Tibial nerve (tissue), 4 donors: Measurements from ENCODE around the gene TCF12. TPM values are rescaled to one million over a fixed set of nuclear protein-coding genes. Genes with fewer than 3 reads are reported as not detected.
"Not testable (repeated sequence)": the region's sequence is repeated elsewhere in the genome, so short reads cannot be mapped to it uniquely, and the experiment has no call there.

Experiments used
- DNase-seq, 2 donors: peaks; one replicate each; pipeline ENCODE4 v3.0.0-alpha.2; 2019; ENCODE audit warnings: low spot score in 2 of 2
- H3K27ac ChIP-seq, 4 donors: fragments of 200-600 bp; sonication (generic) in 3 of 4; one replicate each; pipeline ENCODE4 v1.5.1; 2017 to 2019; ENCODE audit warnings: mild to moderate bottlenecking in 1 of 4
- H3K27me3 ChIP-seq, 2 donors: fragments of 200-600 bp; sonication (generic) in 1 of 2; one replicate each; pipeline versions ENCODE4 v1.5.1 to v1.6.0; 2017 to 2019
- H3K36me3 ChIP-seq, 3 donors: fragments of 200-600 bp; sonication (generic); one replicate each; pipeline ENCODE4 v1.5.1; 2018 to 2019
- H3K4me1 ChIP-seq, 4 donors: fragments of 200-600 bp; sonication (generic) in 3 of 4; one replicate each; pipeline ENCODE4 v1.5.1; 2017 to 2019
- H3K4me3 ChIP-seq, 4 donors: fragments of 200-600 bp; sonication (generic) in 3 of 4; one replicate each; pipeline ENCODE4 v1.5.1; 2017 to 2019; ENCODE audit warnings: mild to moderate bottlenecking in 1 of 4, moderate library complexity in 1 of 4
- H3K9me3 ChIP-seq, 4 donors: fragments of 200-600 bp; sonication (generic) in 3 of 4; one replicate each; pipeline ENCODE4 v1.5.1; 2017 to 2019
- EP300 ChIP-seq, 2 donors: sonication (generic); formaldehyde crosslinking; IDR thresholded peaks; one replicate each; pipeline ENCODE4 v1.6.1; 2017; ENCODE audit warnings: antibody characterized with exemption in 2 of 2, mild to moderate bottlenecking in 1 of 2
- POLR2A ChIP-seq, 2 donors: fragments of 450-650 bp; IDR thresholded peaks; one replicate each; pipeline ENCODE4 v1.6.1; 2017; ENCODE audit warnings: antibody characterized with exemption in 2 of 2, mild to moderate bottlenecking in 2 of 2, moderate library complexity in 2 of 2
- WGBS, 2 donors: methylation state at CpG; one replicate each; pipeline ENCODE4 v1.1.5; 2018; 5-methylcytosine and 5-hydroxymethylcytosine counted together
- total RNA-seq, 4 donors: library from RNA; depleted of rRNA; stranded (reverse); fragments of >200 nt; gene quantifications; one replicate each; pipeline ENCODE4 v1.1.0, GENCODE V29; 2016
- TF ChIP-seq, protein P1 (sequence below), 5 experiments: fragments of 200-600 bp in 3 of 5; fragments of 450-650 bp in 2 of 5; sonication (generic) in 3 of 5; IDR thresholded peaks; one replicate each; pipeline ENCODE4 v1.5.1; 2016 to 2019; ENCODE audit warnings: antibody characterized with exemption in 5 of 5, mild to moderate bottlenecking in 3 of 5, moderate library complexity in 2 of 5

TCF12 gene
- total RNA-seq, 4 donors from 2014 or later, result 117 to 181 (median 174) TPM

- H3K9me3 ChIP-seq, result peaks cover 0 to 13% (median 4%) of the 10 kb centered on the region in 4 donors
- WGBS, 2 donors, result 80 to 86% methylated on average over 1 of the region's 1 CpG
- TF ChIP-seq, protein P1, sequence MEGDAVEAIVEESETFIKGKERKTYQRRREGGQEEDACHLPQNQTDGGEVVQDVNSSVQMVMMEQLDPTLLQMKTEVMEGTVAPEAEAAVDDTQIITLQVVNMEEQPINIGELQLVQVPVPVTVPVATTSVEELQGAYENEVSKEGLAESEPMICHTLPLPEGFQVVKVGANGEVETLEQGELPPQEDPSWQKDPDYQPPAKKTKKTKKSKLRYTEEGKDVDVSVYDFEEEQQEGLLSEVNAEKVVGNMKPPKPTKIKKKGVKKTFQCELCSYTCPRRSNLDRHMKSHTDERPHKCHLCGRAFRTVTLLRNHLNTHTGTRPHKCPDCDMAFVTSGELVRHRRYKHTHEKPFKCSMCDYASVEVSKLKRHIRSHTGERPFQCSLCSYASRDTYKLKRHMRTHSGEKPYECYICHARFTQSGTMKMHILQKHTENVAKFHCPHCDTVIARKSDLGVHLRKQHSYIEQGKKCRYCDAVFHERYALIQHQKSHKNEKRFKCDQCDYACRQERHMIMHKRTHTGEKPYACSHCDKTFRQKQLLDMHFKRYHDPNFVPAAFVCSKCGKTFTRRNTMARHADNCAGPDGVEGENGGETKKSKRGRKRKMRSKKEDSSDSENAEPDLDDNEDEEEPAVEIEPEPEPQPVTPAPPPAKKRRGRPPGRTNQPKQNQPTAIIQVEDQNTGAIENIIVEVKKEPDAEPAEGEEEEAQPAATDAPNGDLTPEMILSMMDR (IDR thresholded peaks at IDR 0.05), result no peak
- TF ChIP-seq EP300 (IDR thresholded peaks at IDR 0.05), result no peak
- TF ChIP-seq POLR2A (IDR thresholded peaks at IDR 0.05), result no peak
- no peak overlapping the region for H3K27ac ChIP-seq
- H3K4me1 ChIP-seq, result peaks cover 0 to 24% (median 5%) of the 10 kb centered on the region in 4 donors
- DNase-seq, result no peak
- peaks cover 0 to 17% (median 0%) of the 10 kb centered on the region in 3 donors for H3K36me3 ChIP-seq
- H3K27me3 ChIP-seq, result no peaks in the 10 kb centered on the region
- no peak overlapping the region for H3K4me3 ChIP-seq
Measured at GRCh38 chr15:56948764-56949101, 30.3 kb downstream of the TCF12 start.

DNA sequence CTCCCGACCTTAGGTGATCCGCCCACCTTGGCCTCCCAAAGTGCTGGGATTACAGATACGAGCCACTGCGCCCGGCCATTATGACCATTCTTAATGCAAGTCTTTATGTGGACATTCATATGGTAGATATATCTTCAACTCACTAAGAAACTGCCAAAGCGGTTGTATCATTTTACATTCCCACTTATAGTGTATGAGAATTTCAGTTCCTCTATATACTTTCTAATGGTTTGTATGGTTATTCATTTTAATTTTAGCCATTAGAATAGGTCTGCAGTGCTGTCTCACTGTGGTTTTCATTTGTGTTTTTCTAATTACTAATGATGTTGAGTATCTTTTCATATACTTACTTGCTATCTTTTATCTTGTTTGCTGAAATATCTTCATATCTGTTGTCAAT lies 32.5 kb downstream of the TCF12 start:
- Histone ChIP-seq H3K9me3 (peaks cover 0 to 18% (median 2%) of the 10 kb centered on the region in 4 donors), H3K4me1 (peaks cover 0 to 23% (median 5%) of the 10 kb centered on the region in 4 donors), H3K36me3 (peaks cover 0 to 13% (median 0%) of the 10 kb centered on the region in 3 donors), H3K27ac (no peak overlapping the region), H3K4me3 (no peak overlapping the region), H3K27me3 (no peaks in the 10 kb centered on the region)
- TF ChIP-seq POLR2A (IDR thresholded peaks at IDR 0.05), result no peak
- TF ChIP-seq, protein P1 (IDR thresholded peaks at IDR 0.05), result no peak
- no peak for TF ChIP-seq EP300 (IDR thresholded peaks at IDR 0.05)
- WGBS, 2 donors, result 96% methylated on average over 6 of the region's 6 CpGs
- no peak for DNase-seq

DNA sequence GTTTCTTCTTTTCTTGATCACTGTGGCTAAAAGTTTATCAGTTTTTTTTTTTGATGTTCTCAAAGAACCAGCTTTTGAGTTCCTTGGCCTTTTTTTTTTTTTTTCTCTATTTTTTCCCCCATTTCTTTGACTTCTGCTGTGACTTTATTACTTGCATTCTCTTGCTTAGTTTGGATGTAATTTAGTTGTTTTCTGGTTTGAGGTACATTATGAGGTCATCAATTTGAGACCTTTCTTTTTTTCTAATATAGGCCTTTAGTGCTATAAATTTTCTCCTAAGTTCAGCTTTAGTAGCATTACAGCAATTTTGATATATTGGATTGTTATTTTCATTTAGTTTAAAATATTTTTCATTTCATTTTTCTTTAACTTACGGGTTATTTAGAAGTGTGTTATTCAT lies 35.3 kb downstream of the TCF12 start:
- DNase-seq, result no peak
- TF ChIP-seq, protein P1 (IDR thresholded peaks at IDR 0.05), result no peak
- TF ChIP-seq POLR2A (IDR thresholded peaks at IDR 0.05) (no peak), EP300 (IDR thresholded peaks at IDR 0.05) (no peak)
- 95% methylated on average over 1 of the region's 1 CpG for WGBS, 2 donors
- no peak overlapping the region for H3K4me3 ChIP-seq
- H3K36me3 ChIP-seq, result peaks cover 0 to 14% (median 0%) of the 10 kb centered on the region in 3 donors
- peaks cover 0 to 17% (median 5%) of the 10 kb centered on the region in 4 donors for H3K4me1 ChIP-seq
- peaks cover 0 to 35% (median 5%) of the 10 kb centered on the region in 4 donors for H3K9me3 ChIP-seq
- H3K27me3 ChIP-seq, result no peaks in the 10 kb centered on the region
- no peak overlapping the region for H3K27ac ChIP-seq

GRCh38 chr15:56955011-56955410 lies 36.6 kb downstream of the TCF12 start:
- Histone ChIP-seq H3K9me3 (peaks cover 0 to 35% (median 5%) of the 10 kb centered on the region in 4 donors), H3K36me3 (peaks cover 0 to 14% (median 0%) of the 10 kb centered on the region in 3 donors)
- H3K4me3 ChIP-seq, DNase-seq, H3K27me3 ChIP-seq, H3K4me1 ChIP-seq, H3K27ac ChIP-seq: not testable (repeated sequence)
- WGBS, 2 donors, result 95 to 97% methylated on average over 5 of the region's 5 CpGs

GRCh38 chr15:56956538-56956937 lies 38.1 kb downstream of the TCF12 start:
- Histone ChIP-seq H3K27ac (no peak overlapping the region), H3K27me3 (no peaks in the 10 kb centered on the region), H3K9me3 (peaks cover 0 to 35% (median 5%) of the 10 kb centered on the region in 4 donors), H3K36me3 (peaks cover 0 to 12% (median 0%) of the 10 kb centered on the region in 3 donors), H3K4me1 (peaks cover 0 to 5% (median 0%) of the 10 kb centered on the region in 4 donors), H3K4me3 (no peak overlapping the region)
- TF ChIP-seq, protein P1 (IDR thresholded peaks at IDR 0.05), result no peak
- TF ChIP-seq POLR2A (IDR thresholded peaks at IDR 0.05), result no peak
- TF ChIP-seq EP300 (IDR thresholded peaks at IDR 0.05), result no peak
- DNase-seq, result no peak
